Measurements from ENCODE around the gene UBE3C. TPM values are rescaled to one million over a fixed set of nuclear protein-coding genes. Genes with fewer than 3 reads are reported as not detected.
"Not testable (repeated sequence)": the region's sequence is repeated elsewhere in the genome, so short reads cannot be mapped to it uniquely, and the experiment has no call there.

UBE3C gene
- total RNA-seq, 1 donor from 2014 or later: 88.3 TPM

- DNase-seq (ENCODE audit: low read depth in 2 of 2): not testable (repeated sequence)
Measured at GRCh38 chr7:157130849-157131248, 7.9 kb upstream of the UBE3C start.

GRCh38 chr7:157132796-157133195 lies 5.9 kb upstream of the UBE3C start:
- no peak for DNase-seq (ENCODE audit: low read depth in 2 of 2)

GRCh38 chr7:157133304-157133703 lies 5.4 kb upstream of the UBE3C start:
- DNase-seq (ENCODE audit: low read depth in 2 of 2): no peak

GRCh38 chr7:157136372-157136771 lies 2.4 kb upstream of the UBE3C start:
- peak; percentile 81 to 92 for DNase-seq (ENCODE audit: low read depth in 2 of 2)

GRCh38 chr7:157138101-157138423 lies 664 bp upstream of the UBE3C start:
- no peak for DNase-seq (ENCODE audit: low read depth in 2 of 2)

- peak; percentile 48 to 67 for DNase-seq (ENCODE audit: low read depth in 2 of 2)
Measured at GRCh38 chr7:157139111-157139809, 534 bp downstream of the UBE3C start.

GRCh38 chr7:157139810-157140510 lies 1.2 kb downstream of the UBE3C start:
- peak in 1 of 2 donors; percentile 16 for DNase-seq (ENCODE audit: low read depth in 2 of 2)

GRCh38 chr7:157140511-157140905 lies 1.8 kb downstream of the UBE3C start:
- no peak for DNase-seq (ENCODE audit: low read depth in 2 of 2)

- no peak for DNase-seq (ENCODE audit: low read depth in 2 of 2)
Measured at GRCh38 chr7:157141525-157142060, 2.9 kb downstream of the UBE3C start.

GRCh38 chr7:157143788-157144187 lies 5.1 kb downstream of the UBE3C start:
- DNase-seq (ENCODE audit: low read depth in 2 of 2): no peak

GRCh38 chr7:157149317-157149716 lies 10.6 kb downstream of the UBE3C start:
- DNase-seq (ENCODE audit: low read depth in 2 of 2): no peak

GRCh38 chr7:157150882-157151281 lies 12.2 kb downstream of the UBE3C start:
- peak in 1 of 2 donors; percentile 34 for DNase-seq (ENCODE audit: low read depth in 2 of 2)

GRCh38 chr7:157151626-157152339 lies 13.1 kb downstream of the UBE3C start:
- DNase-seq (ENCODE audit: low read depth in 2 of 2): no peak

- no peak for DNase-seq (ENCODE audit: low read depth in 2 of 2)
Measured at GRCh38 chr7:157152391-157152937, 13.7 kb downstream of the UBE3C start.

GRCh38 chr7:157153260-157153659 lies 14.5 kb downstream of the UBE3C start:
- DNase-seq (ENCODE audit: low read depth in 2 of 2): no peak

- DNase-seq (ENCODE audit: low read depth in 2 of 2): no peak
Measured at GRCh38 chr7:157155959-157156358, 17.2 kb downstream of the UBE3C start.

GRCh38 chr7:157158400-157158799 lies 19.7 kb downstream of the UBE3C start:
- peak; percentile 26 to 42 for DNase-seq (ENCODE audit: low read depth in 2 of 2)

GRCh38 chr7:157159537-157159936 lies 20.8 kb downstream of the UBE3C start:
- DNase-seq (ENCODE audit: low read depth in 2 of 2): not testable (repeated sequence)

GRCh38 chr7:157160433-157160832 lies 21.7 kb downstream of the UBE3C start:
- no peak for DNase-seq (ENCODE audit: low read depth in 2 of 2)

- no peak for DNase-seq (ENCODE audit: low read depth in 2 of 2)
Measured at GRCh38 chr7:157165987-157166386, 27.3 kb downstream of the UBE3C start.

GRCh38 chr7:157168571-157168970 lies 29.8 kb downstream of the UBE3C start:
- DNase-seq (ENCODE audit: low read depth in 2 of 2): no peak

- no peak for DNase-seq (ENCODE audit: low read depth in 2 of 2)
Measured at GRCh38 chr7:157176771-157177170, 38.0 kb downstream of the UBE3C start.

All from lung microvascular endothelial cell (primary cell).